HG03060 (cell line): ENCODE results near the gene ZBED2.

Source experiments
- ATAC-seq: cut with Tn5 transposase; IDR thresholded peaks from one replicate; pipeline ENCODE4 v1.9.1; 2021; ENCODE audit warnings: low read depth, moderate number of reproducible peaks; ENCODE audit not compliant: unreplicated experiment

The ZBED2 gene

DNA sequence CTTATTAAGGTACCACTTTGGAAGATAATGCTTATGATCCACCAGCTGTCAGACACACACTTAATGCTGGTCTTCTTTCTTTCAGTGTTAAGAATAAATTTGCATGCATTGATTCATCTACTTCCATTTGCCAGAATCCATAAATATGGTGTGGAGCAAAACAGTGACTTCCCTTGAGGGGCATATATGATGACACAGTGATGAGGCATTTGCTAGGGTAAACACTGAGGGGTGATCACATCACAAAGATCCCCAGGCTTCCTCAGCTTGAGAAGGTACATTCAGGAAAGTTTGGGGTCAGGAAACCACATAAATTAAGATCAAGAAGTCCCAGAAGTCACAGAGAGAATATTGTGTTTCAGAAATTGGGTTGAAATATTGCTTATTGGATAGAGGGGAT is 9.9 kb upstream of the ZBED2 start:
- ATAC-seq: no peak

- no peak for ATAC-seq
These were observed 9.0 kb upstream of the ZBED2 start for GRCh38 chr3:111604119-111604518.

DNA sequence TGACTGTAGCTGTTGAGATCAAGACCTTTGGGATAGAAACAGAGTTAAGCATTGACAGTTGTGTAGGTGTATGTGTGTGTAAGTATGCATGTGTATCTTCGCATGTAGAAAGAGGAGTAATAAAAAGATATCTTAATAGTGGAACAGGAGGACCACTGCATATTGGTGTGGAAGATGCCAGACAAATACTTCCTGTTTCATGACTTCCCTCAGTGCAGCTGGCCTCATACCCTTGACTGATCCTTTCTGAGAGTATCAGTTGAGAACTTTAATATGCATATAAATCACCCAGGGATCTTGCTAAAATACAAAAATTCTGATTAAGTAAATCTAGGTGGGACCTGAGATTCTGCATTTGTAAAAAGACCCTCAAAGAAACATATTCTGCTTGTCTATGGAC is 8.5 kb upstream of the ZBED2 start:
- peak; percentile 58 for ATAC-seq

- no peak for ATAC-seq
These were observed 6.7 kb upstream of the ZBED2 start for GRCh38 chr3:111601810-111602209.

DNA sequence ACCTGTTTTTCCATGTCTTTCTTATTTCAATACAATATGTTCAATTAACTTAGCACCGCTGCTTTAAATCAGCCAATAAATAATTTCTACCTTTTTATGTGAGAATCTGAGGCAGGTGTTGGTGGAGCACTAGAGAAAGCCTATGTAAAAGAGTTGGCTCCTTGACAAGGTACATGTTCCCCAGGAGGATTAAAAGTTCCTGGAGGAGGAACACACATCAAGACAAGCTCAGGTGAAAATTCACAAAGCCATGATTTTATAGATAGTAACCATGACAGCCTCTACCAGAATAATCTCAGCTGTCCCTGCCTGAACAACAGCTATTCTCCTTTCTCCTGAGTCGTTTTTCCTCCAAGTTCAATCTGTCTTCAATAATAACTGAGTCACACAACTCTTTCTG is 3.4 kb upstream of the ZBED2 start:
- ATAC-seq: no peak

DNA sequence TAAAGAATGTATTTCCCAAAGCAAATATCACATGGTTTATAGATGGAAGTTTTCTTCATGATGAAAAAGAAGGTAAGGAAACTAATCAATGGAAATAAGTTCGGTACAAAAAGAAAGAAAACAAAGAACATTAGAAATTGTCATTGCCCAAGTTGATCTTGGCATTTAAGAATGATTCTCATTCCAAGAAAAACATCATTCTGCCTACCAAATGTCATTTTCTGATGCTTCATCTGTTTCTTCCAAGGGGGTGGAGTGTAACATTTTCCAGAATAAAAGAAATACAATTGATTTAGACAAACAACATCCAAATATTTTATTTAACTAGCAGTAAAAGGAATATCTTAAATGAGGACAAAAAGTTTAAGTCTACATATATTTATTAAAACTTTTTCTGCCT is 3.0 kb upstream of the ZBED2 start:
- ATAC-seq: no peak

GRCh38 chr3:111596328-111596727 is 1.2 kb upstream of the ZBED2 start:
- ATAC-seq: no peak

GRCh38 chr3:111594781-111595180 is 365 bp downstream of the ZBED2 start:
- ATAC-seq: no peak

GRCh38 chr3:111594205-111594604 is 941 bp downstream of the ZBED2 start:
- peak; percentile 47 for ATAC-seq

DNA sequence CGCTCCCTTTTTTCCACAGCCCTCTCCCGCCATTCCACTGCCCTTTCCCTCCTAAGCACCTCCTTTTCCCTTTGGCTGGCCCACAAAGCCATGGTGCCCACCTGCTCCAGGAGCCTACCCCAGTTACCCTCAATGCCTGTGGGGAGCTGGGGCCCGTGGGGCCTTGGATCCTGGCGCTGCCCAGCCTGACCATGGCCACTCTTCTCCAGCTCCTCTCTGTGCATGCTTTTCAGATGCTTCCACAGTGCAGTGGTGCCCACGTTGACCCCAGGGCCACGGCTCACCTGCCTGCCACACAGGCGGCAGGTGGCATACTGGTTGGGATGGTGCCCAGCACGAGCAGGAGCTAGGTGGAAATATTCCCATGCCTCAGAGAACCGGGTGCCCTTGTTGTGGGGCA is 1.5 kb downstream of the ZBED2 start:
- no peak for ATAC-seq

GRCh38 chr3:111592936-111593335 is 2.2 kb downstream of the ZBED2 start:
- ATAC-seq: no peak

DNA sequence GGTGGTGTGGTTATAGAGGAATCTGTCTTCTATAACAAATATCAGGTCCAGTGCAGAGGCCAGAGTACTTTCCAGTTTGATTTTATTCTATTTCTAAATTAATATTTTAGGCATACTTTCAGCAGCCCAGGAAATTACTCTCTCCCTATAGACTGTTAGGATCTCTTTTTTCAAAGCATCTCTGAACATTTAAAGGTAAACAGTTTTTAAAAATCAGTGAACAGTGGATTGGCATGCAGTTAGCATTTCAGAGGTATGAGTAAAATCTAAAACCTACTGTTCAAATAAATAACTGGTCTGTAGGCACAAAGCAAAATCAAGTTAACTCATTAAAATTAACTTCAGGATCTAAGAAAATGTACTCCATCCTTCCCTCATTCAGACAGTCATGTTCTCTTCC is 3.0 kb downstream of the ZBED2 start:
- ATAC-seq: no peak

- no peak for ATAC-seq
These were observed 3.6 kb downstream of the ZBED2 start for GRCh38 chr3:111591555-111591954.

GRCh38 chr3:111590143-111590491 is 5.0 kb downstream of the ZBED2 start:
- ATAC-seq: no peak

GRCh38 chr3:111589303-111590142 is 5.6 kb downstream of the ZBED2 start:
- ATAC-seq: no peak

DNA sequence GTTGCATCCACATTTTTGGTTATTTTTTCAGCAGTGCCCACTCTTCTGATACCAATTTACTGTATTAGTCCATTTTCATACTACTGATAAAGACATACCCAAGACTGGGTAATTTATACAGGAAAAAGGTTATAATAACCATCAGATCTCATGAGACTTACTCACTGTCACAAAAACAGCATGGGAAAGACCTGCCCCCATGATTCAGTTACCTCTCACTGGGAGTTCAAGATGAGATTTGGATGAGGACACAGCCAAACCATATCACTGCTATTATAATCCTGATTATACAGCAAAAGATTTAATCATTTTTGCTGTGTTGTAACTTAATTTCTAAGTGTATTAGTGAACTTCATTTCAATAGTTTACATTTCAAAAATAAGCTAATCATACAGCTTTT is 6.6 kb downstream of the ZBED2 start:
- no peak for ATAC-seq

DNA sequence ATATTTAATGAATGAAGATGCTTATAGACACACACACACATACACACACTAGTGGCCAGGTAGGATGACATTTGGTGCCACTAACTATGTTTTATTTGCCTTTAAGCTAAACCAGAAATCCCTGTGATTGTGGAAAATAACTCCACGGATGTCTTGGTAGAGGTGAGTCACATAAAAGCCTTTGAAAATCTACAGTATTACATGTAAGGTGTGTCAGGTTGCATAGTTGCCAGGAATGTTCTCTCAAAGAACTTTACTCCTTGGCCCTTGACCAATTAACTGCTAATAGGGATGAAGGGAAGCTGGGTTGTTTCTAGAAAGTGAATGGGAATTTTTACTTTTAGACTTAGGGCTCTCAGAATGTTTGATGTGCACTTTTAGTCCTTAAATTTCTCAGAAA is 9.9 kb downstream of the ZBED2 start:
- no peak for ATAC-seq

DNA sequence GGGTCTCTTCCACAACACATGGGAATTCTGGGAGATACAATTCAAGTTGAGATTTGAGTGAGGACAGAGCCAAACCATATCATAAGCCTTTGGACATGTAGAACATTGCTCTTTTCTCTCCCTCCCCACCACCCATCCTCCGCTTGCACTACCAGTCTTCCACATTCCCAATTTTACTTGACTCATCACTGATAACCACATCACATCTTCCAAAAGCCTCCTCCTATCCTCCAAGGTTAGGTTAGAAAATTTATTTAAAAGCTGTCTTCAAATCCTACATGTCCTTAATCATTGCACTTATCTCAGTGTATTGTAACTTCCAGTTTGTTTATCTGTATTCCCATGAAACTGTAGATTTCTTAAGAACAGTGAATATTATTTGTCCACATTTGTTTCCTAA is 10.4 kb downstream of the ZBED2 start:
- no peak for ATAC-seq

DNA sequence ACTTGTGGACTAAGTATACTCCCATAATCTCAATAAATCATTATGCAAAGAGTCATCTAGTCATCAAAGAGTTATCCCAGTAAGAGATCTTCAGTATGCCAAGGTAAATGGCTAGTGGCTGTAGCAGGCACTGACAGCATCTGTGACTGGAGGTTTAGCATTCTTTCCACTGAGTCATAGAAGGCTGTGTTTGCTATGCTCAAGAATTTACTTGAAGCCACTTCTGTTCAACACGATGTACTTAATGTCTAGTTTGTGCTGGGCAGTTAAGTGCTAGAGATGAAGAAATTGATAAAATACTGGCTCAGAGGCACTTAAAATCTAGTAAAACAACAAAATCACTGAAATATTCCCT is 13.0 kb downstream of the ZBED2 start:
- ATAC-seq: no peak

GRCh38 chr3:111581403-111582119 is 13.6 kb downstream of the ZBED2 start:
- ATAC-seq: no peak

- ATAC-seq: no peak
These were observed 15.7 kb downstream of the ZBED2 start for GRCh38 chr3:111579495-111579894.

DNA sequence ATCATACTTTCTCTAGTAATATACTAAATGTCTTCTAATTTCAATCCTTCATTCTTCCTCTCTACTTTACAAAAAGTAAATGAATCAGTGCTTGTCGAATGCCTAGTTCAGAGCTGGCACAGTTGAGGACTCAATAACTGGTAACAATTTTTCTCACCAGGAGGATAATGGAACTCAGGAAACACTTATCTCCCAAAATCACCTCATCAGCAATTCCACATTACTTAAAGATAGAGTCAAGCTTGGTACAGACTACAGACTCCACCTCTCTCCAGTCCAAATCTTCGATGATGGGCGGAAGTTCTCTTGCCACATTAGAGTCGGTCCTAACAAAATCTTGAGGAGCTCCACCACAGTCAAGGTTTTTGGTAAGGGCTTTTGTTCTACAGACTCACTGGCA is 16.3 kb downstream of the ZBED2 start:
- no peak for ATAC-seq
